Neural crest cell (in vitro differentiated cells): ENCODE data around the gene ENGASE. TPM values are rescaled to one million over a fixed set of nuclear protein-coding genes. Genes with fewer than 3 reads are reported as not detected.

Source experiments
- DNase-seq: peaks from one replicate; pipeline ENCODE4 v3.0.0; 2021; ENCODE audit warnings: low read depth, mixed read lengths, low spot score
- H3K27ac Mint-ChIP-seq: one replicate; pipeline ENCODE4 v1.8.0; 2021; ENCODE audit warnings: mild to moderate bottlenecking, mixed read lengths; ENCODE audit not compliant: unreplicated experiment
- H3K27me3 Mint-ChIP-seq: 2 replicates; pipeline ENCODE4 v1.8.0; 2021; ENCODE audit warnings: low read depth, mild to moderate bottlenecking, mixed read lengths
- H3K36me3 Mint-ChIP-seq: 2 replicates; pipeline ENCODE4 v1.8.0; 2021; ENCODE audit warnings: low read depth, mild to moderate bottlenecking, mixed read lengths
- H3K4me1 Mint-ChIP-seq: 2 replicates; pipeline ENCODE4 v1.8.0; 2021; ENCODE audit warnings: mixed read lengths
- H3K4me3 Mint-ChIP-seq: one replicate; pipeline ENCODE4 v1.8.0; 2021; ENCODE audit warnings: mild to moderate bottlenecking, mixed read lengths
- H3K9me3 Mint-ChIP-seq: 2 replicates; pipeline ENCODE4 v1.8.0; 2021; ENCODE audit warnings: mixed read lengths
- CTCF ChIP-seq: fragments of 200-600 bp; sonication (generic); conservative IDR thresholded peaks from 2 replicates; pipeline ENCODE4 v1.5.0; 2021; ENCODE audit warnings: antibody characterized with exemption, mild to moderate bottlenecking
- total RNA-seq: library from RNA; stranded (reverse); gene quantifications from 2 replicates; pipeline ENCODE4 v1.2.1, GENCODE V29; 2021

The ENGASE gene
- total RNA-seq, 1 donor from 2014 or later = 52.6 TPM

DNA sequence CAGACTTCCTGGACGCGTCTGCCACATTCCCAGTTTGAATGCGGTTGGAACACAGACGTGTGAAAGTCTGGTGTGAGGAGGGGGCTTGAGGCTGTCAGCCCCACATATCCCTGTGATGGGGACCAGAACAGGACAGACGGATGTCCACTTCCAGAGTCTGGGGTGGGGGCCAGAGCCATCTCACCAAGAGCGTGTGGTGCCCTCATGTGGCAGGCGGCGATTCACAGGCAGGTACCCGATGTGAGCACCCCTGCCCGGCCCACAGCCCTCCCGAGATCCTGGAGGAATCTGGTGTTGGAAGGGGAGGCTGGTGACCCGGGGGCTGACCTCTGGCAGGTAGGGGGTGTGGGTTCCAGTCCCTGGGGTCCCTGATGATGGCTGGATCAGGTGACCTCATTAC, 51.5 kb downstream of the ENGASE start:
- H3K4me3 Mint-ChIP-seq = no peak overlapping the region
- no peak for TF ChIP-seq CTCF
- H3K27ac Mint-ChIP-seq = no peak overlapping the region
- DNase-seq = no peak
- H3K27me3 Mint-ChIP-seq = peaks cover 6% of the 10 kb centered on the region
- no peaks in the 10 kb centered on the region for H3K9me3 Mint-ChIP-seq
- no peaks in the 10 kb centered on the region for H3K4me1 Mint-ChIP-seq
- H3K36me3 Mint-ChIP-seq = no peaks in the 10 kb centered on the region

- H3K4me3 Mint-ChIP-seq = no peak overlapping the region
These were observed 53.0 kb downstream of the ENGASE start for GRCh38 chr17:79127534-79128135.

GRCh38 chr17:79129523-79129922, 54.9 kb downstream of the ENGASE start:
- Mint-ChIP-seq H3K4me1 (no peaks in the 10 kb centered on the region), H3K4me3 (no peak overlapping the region), H3K27me3 (peaks cover 6% of the 10 kb centered on the region), H3K36me3 (no peaks in the 10 kb centered on the region), H3K27ac (no peak overlapping the region), H3K9me3 (no peaks in the 10 kb centered on the region)
- no peak for TF ChIP-seq CTCF
- DNase-seq = no peak

More at GRCh38 chr17:79127534-79128135, 53.0 kb downstream of the ENGASE start:
- Mint-ChIP-seq H3K27me3 (peaks cover 6% of the 10 kb centered on the region), H3K4me1 (no peaks in the 10 kb centered on the region), H3K36me3 (no peaks in the 10 kb centered on the region), H3K27ac (no peak overlapping the region), H3K9me3 (no peaks in the 10 kb centered on the region)
- no peak for DNase-seq
- TF ChIP-seq CTCF = no peak

DNA sequence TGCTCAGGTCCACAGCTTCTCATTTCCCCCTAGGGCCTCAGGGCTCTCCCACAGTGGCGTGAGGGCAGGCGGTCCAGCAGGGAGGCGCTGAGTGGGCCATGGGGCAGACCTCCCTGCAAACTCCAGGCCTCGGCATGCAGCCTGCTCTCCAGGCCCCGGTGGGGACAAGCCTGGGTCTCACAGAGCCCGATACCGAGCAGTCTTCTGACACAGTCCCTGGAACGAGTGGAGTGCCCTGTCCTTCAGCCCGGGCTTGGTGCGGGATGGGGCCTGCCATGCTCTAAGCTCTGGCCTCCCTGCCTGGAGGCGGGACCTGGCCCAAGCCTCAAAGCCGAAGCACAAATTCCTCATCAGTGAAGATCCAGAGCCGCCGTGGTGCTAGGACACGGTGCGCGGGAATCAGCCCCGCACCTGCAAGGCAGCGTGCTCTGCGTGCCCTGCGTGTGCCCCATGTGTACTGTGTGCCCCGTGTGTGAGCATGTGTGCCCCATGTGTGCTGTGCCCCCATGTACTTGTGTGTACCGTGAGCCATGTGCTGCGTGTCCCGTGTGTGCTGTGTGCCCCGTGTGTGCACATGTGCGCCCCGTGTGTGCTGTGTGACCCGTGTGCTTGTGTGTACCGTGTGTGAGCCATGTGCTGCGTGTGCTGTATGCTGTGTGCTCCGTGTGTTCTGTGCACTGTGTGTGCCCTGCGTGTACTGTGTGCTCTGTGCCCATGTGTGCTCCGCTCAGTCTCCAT, 56.1 kb downstream of the ENGASE start:
- DNase-seq = no peak
- no peaks in the 10 kb centered on the region for H3K4me1 Mint-ChIP-seq
- H3K27ac Mint-ChIP-seq = no peak overlapping the region
- no peak overlapping the region for H3K4me3 Mint-ChIP-seq
- no peaks in the 10 kb centered on the region for H3K9me3 Mint-ChIP-seq
- H3K36me3 Mint-ChIP-seq = no peaks in the 10 kb centered on the region
- H3K27me3 Mint-ChIP-seq = peaks cover 6% of the 10 kb centered on the region
- no peak for TF ChIP-seq CTCF

- Mint-ChIP-seq H3K27ac (no peak overlapping the region), H3K4me3 (no peak overlapping the region), H3K36me3 (no peaks in the 10 kb centered on the region), H3K27me3 (peaks cover 6% of the 10 kb centered on the region), H3K9me3 (no peaks in the 10 kb centered on the region), H3K4me1 (no peaks in the 10 kb centered on the region)
- DNase-seq = no peak
- TF ChIP-seq CTCF = no peak
These were observed 56.6 kb downstream of the ENGASE start for GRCh38 chr17:79131274-79131635.
